Keratinocyte (primary cell): Measurements from ENCODE around the gene BANF2.

ENCODE experiments used
- CTCF ChIP-seq, 3 experiments: IDR thresholded peaks in 1 of 3; conservative IDR thresholded peaks in 1 of 3; optimal IDR thresholded peaks in 1 of 3; 2 replicates in 2 of 3; 3 replicates in 1 of 3; pipeline versions ENCODE3 to v1.5.1; 2011; ENCODE audit warnings: low read length in 3 of 3, mild to moderate bottlenecking in 3 of 3, moderate library complexity in 2 of 3, control low read depth in 1 of 3, inconsistent platforms in 1 of 3; ENCODE audit not compliant: insufficient read depth in 2 of 3; ENCODE audit errors: extremely low read depth in 1 of 3
- EZH2 ChIP-seq: IDR thresholded peaks from one replicate; pipeline ENCODE4 v1.6.1; 2012; ENCODE audit warnings: inconsistent platforms, mild to moderate bottlenecking, low read length, moderate library complexity

GRCh38 chr20:17657898-17658647 is 41.7 kb upstream of the BANF2 start:
- TF ChIP-seq EZH2 (no peak), CTCF (optimal IDR thresholded peaks at IDR 0.05 in 1 of 3, IDR thresholded peaks at IDR 0.05 in 1 of 3, conservative IDR thresholded peaks at IDR 0.05 in 1 of 3; ENCODE audit: extremely low read depth in 1 of 3, insufficient read depth in 2 of 3, low read length in 3 of 3) (no peak)
